ENCODE measurements around the gene MAGI2.

DNA sequence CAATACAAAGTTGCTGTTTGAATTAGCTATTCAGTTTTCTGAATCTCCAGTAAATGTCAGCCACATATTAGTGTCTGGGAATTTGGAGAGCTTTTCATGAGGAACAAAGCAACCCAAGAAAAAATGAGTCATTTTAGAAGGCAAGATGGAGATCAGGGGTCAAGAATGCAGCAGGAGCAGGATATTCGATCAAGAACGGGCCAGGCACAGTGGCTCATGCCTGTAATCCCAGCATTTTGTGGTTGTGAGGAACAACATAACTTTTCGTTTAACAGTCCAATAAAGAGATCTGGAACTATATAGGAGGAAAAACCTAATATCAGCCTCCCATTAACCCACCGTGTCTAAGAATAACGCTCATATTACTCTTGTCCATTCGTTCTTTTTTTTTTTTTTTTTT lies 600.5 kb downstream of the MAGI2 start:
- no peak for TF ChIP-seq POLR2AphosphoS5 (IDR thresholded peaks at IDR 0.05; ENCODE audit: low read depth, low read length)
- TF ChIP-seq POLR2A (IDR thresholded peaks at IDR 0.05; ENCODE audit: low read depth, low read length): no peak
- TF ChIP-seq TAF1 (IDR thresholded peaks at IDR 0.05; ENCODE audit: low read depth, low read length): no peak

Measured in GM12891 (cell line).